HG02981 (cell line): ENCODE results near the gene CLDN7.

Experiments used
- ATAC-seq: cut with Tn5 transposase; IDR thresholded peaks from one replicate; pipeline ENCODE4 v1.9.1; 2021; ENCODE audit warnings: mild to moderate bottlenecking, moderate library complexity; ENCODE audit not compliant: unreplicated experiment

CLDN7 gene

DNA sequence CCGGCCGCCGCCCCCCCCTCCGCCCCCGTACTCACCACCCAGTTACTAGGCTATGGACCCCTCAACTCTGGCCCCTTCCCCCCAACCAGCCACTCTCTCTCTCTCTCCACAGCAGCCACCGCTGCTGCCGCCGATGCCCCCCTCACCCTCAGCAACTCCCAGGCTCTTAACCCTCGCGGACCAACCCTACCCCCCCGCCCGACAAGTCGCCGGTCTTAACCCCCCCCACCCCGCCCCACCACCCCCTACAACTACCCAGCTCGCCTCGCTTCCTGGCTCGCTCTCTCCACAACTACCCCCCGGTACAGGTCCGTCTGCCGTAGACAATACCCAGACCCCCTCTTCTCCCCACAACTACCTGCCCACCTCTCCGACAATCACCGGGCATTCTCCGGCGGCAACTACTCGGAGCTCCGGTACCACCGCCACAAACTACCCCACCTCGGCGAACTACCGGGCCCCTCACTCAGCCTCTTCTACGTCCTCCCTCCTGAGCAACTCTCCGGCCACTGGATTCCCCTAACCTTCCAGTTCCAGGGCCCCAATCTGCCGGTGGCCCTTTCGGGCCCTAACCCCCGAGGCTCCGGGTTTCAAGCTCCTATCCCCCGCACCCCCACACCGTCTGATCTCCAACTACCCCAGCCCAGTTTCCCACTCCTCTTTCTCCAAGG, 23.7 kb downstream of the CLDN7 start:
- no peak for ATAC-seq

- no peak for ATAC-seq
Observed at GRCh38 chr17:7237761-7238419, 24.4 kb downstream of the CLDN7 start.

GRCh38 chr17:7237266-7237760, 25.0 kb downstream of the CLDN7 start:
- no peak for ATAC-seq

GRCh38 chr17:7236808-7237207, 25.5 kb downstream of the CLDN7 start:
- ATAC-seq = no peak

DNA sequence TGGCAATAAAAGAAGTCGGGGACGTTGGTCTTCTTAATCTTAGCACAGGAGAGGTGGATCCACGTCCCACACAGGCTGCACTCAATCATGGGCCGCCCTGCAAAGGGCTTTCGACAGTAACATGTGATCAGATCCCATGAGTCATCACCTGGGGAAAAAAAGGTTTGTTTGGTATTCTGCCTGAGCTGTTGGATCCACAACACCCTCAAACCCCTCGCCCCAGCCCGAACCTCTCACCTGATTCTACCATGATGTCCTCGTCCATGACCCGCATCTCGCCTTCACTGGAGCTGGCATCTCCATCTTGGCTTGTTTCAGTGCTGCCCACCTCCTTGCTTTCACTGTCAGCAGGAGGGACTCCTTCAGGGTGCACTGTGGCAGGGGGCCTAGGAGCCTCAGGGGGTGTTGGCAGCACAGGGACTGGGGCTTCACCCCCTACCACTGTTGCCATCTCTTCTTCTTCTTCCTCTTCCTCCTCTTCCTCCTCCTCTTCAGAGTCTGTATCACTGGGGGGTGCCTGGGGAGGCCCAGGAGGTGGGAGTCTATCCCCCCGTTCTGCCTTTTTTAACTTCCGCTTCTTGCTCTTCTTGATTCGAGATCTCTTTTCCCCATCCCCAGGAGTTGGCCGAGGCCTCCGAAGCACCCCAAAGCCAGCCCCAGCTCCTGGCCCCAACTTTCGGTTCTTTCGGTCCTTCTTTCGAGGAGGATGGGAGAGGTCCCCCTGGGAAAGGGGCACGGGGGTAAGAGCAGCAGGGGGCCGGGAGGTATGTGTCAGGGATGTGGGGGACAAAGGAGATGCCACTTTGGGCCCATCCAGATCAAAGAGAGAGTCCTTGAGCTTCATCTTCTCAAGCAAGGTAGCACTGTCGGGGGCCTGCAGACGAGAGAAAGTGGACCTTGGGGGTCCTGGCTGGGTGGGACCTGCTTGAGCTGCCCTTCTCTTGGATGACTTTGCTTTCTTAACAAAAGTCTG, 26.3 kb downstream of the CLDN7 start:
- ATAC-seq = no peak

- ATAC-seq = peak; percentile 43
Observed at GRCh38 chr17:7234083-7234951, 28.0 kb downstream of the CLDN7 start, which contains the start of gene DVL2. Gene DVL2 (minus strand): TSS chr17:7234517. CDS start chr17:7234262, 255 bp downstream.

- ATAC-seq = no peak
Observed at GRCh38 chr17:7233701-7234082, 28.6 kb downstream of the CLDN7 start.

DNA sequence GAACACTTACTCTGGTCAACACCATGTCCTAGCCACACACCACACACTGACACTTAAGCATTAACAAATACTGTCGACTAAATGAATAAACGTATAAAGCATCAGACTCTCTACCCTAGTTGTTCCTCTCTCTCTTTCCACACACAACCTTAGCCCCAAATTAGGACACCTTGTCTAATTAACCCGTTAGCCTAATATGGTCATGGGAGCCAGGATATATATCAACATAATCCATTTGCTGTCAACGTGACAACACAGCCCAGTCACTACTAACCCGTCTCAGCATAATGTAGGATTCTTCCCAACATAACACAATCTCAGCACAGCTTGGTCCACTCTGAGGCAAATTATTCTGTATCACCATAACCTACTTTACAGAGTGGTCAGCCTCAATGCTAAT, 30.2 kb downstream of the CLDN7 start:
- no peak for ATAC-seq

DNA sequence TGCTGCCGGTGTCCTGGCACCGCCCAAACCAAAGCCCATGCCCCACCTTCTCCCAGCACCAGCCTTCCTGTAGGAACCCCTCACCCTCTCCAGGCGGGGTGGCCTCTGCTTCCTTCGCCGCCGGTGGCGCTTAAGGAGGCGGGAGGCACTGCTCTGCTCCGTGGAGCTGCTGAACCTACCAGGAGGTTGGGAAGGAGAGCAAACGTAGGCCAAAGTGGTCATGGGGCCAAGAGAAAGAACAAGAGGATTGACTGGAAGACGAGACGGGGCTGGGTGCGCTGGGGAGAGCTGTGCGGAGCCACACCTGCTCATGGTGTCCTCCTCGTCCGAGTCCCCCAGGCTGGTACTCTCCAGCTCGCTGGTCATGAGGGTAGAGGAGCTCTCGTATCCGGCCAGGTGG, 32.8 kb downstream of the CLDN7 start:
- ATAC-seq = no peak

- no peak for ATAC-seq
Observed at GRCh38 chr17:7228920-7229319, 33.4 kb downstream of the CLDN7 start.

GRCh38 chr17:7226721-7227710, 35.3 kb downstream of the CLDN7 start:
- ATAC-seq = no peak

DNA sequence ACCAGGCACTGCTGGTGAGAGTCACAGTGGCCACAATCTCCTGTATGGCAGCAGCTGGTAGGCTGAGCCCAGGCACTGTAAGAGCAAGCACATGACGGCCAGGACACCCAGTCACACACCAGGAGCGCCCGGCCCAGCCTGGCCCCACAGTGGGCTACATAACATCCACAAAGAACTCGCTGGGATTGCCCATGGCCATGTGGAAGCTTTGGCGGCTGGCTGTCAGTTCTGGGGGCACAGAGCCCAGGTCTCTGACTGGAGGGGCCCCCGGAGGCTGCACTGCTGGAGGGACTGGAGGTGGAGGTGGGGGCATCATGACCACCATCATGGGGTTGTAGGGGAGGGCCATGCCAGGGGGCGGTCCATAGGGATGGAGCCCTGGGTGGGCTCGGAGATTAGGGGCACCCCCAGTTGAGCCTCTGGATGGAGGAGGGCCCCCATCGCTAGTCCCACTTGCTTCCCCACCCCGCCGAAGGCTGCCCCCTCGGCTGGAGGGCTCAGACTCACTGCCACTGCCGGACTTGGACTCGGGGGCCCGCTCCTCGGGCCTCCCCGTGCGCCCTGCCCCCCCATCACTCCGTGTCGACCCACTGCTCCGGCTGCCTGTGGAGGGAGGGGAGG, 36.5 kb downstream of the CLDN7 start:
- ATAC-seq = no peak

DNA sequence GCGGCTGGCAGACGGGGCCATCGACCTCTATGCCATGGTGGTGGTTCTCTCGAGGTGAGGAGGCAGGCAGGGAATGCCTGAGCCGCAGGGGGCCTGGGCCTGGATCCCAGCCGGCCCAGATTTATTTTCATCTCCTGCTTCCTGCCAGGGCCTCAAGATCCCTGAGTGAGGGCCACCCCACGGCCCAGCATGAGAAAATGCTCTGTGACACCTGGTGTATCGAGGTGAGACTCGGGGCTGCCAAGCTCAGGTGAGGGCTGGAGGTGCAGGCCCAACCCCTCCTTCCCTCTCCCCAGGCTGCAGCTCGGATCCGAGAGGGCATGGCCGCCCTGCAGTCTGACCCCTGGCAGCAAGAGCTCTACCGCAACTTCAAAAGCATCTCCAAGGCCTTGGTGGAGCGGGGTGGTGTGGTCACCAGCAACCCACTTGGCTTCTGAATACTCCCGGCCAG, 37.6 kb downstream of the CLDN7 start:
- no peak for ATAC-seq

GRCh38 chr17:7224110-7224509, 38.2 kb downstream of the CLDN7 start:
- no peak for ATAC-seq

- no peak for ATAC-seq
Observed at GRCh38 chr17:7223375-7223774, 38.9 kb downstream of the CLDN7 start.

GRCh38 chr17:7222972-7223292, 39.3 kb downstream of the CLDN7 start:
- no peak for ATAC-seq

GRCh38 chr17:7222093-7222971, 39.9 kb downstream of the CLDN7 start:
- no peak for ATAC-seq
